HepG2 (cell line): ENCODE data around the gene SPAG7. TPM values are rescaled to one million over a fixed set of nuclear protein-coding genes. Genes with fewer than 3 reads are reported as not detected.

Experiments used
- ATF7 ChIP-seq, 2 experiments: fragments of 450-650 bp in 1 of 2; sonication (generic) in 1 of 2; formaldehyde crosslinking in 1 of 2; IDR thresholded peaks; 2 replicates each; pipeline versions ENCODE4 v1.4.0 to v1.6.1; 2016 to 2020; ENCODE audit warnings: antibody characterized with exemption in 1 of 2, mild to moderate bottlenecking in 1 of 2, missing genetic modification reagents in 1 of 2
- CREB3 ChIP-seq: sonication (generic); formaldehyde crosslinking; IDR thresholded peaks from 2 replicates; pipeline ENCODE4 v1.5.0; 2020; ENCODE audit warnings: missing genetic modification reagents
- ELF3 ChIP-seq: IDR thresholded peaks from 2 replicates; pipeline ENCODE4 v1.6.1; 2016; ENCODE audit warnings: missing genetic modification reagents, missing compliant biosample characterization
- GMEB1 ChIP-seq: sonication (generic); formaldehyde crosslinking; IDR thresholded peaks from 2 replicates; pipeline ENCODE4 v1.5.1; 2020; ENCODE audit warnings: missing genetic modification reagents, mild to moderate bottlenecking, borderline replicate concordance
- HIC2 ChIP-seq: sonication (generic); formaldehyde crosslinking; IDR thresholded peaks from 2 replicates; pipeline ENCODE4 v1.9.0; 2022; ENCODE audit warnings: low read depth, missing genetic modification reagents
- HIVEP1 ChIP-seq: sonication (generic); formaldehyde crosslinking; IDR thresholded peaks from 2 replicates; pipeline ENCODE4 v1.4.0; 2020; ENCODE audit warnings: mild to moderate bottlenecking, missing genetic modification reagents
- HNRNPLL ChIP-seq: fragments of 200-400 bp; formaldehyde crosslinking; IDR thresholded peaks from 2 replicates; pipeline ENCODE4 v1.6.1; 2017; ENCODE audit warnings: mild to moderate bottlenecking, low read depth, low read length; ENCODE audit not compliant: poor library complexity, severe bottlenecking
- MXD1 ChIP-seq: sonication (generic); formaldehyde crosslinking; IDR thresholded peaks from 2 replicates; pipeline ENCODE4 v1.4.0; 2020; ENCODE audit warnings: mild to moderate bottlenecking, missing genetic modification reagents
- NR2F1 ChIP-seq, 2 experiments: fragments of 450-650 bp in 1 of 2; formaldehyde crosslinking in 1 of 2; IDR thresholded peaks; 2 replicates each; pipeline versions ENCODE4 v1.5.0 to v1.6.1; 2016 to 2020; ENCODE audit warnings: mild to moderate bottlenecking in 1 of 2, missing compliant biosample characterization in 1 of 2, missing genetic modification reagents in 1 of 2, moderate library complexity in 1 of 2
- POGZ ChIP-seq: sonication (generic); formaldehyde crosslinking; IDR thresholded peaks from 2 replicates; pipeline ENCODE4 v1.4.0; 2020; ENCODE audit warnings: mild to moderate bottlenecking, missing genetic modification reagents
- REL ChIP-seq: sonication (generic); formaldehyde crosslinking; conservative IDR thresholded peaks from 2 replicates; pipeline ENCODE4 v1.8.0; 2022; ENCODE audit warnings: mild to moderate bottlenecking, missing genetic modification reagents, moderate library complexity
- SNAPC2 ChIP-seq: sonication (generic); formaldehyde crosslinking; IDR thresholded peaks from 2 replicates; pipeline ENCODE4 v1.8.1; 2022; ENCODE audit warnings: mild to moderate bottlenecking, missing genetic modification reagents
- SOX5 ChIP-seq: IDR thresholded peaks from 2 replicates; pipeline ENCODE4 v1.6.1; 2016; ENCODE audit warnings: borderline replicate concordance
- THAP11 ChIP-seq: IDR thresholded peaks from 2 replicates; pipeline ENCODE4 v1.6.1; 2016; ENCODE audit warnings: missing biosample characterization, missing genetic modification reagents
- WIZ ChIP-seq: sonication (generic); formaldehyde crosslinking; IDR thresholded peaks from 2 replicates; pipeline ENCODE4 v1.5.1; 2020; ENCODE audit warnings: mild to moderate bottlenecking, missing genetic modification reagents
- XRCC5 ChIP-seq: fragments of 200-400 bp; formaldehyde crosslinking; optimal IDR thresholded peaks from 2 replicates; pipeline ENCODE3; 2017; ENCODE audit warnings: mild to moderate bottlenecking, low read length
- ZC3H13 ChIP-seq: sonication (generic); formaldehyde crosslinking; IDR thresholded peaks from 2 replicates; pipeline ENCODE4 v1.8.1; 2023; ENCODE audit warnings: mild to moderate bottlenecking, missing genetic modification reagents, moderate library complexity
- ZIK1 ChIP-seq: sonication (generic); formaldehyde crosslinking; IDR thresholded peaks from 2 replicates; pipeline ENCODE4 v1.5.0; 2020; ENCODE audit warnings: mild to moderate bottlenecking, low read depth, missing genetic modification reagents, borderline replicate concordance
- ZNF354B ChIP-seq: sonication (generic); formaldehyde crosslinking; IDR thresholded peaks from 2 replicates; pipeline ENCODE4 v1.8.0; 2022; ENCODE audit warnings: mild to moderate bottlenecking, missing genetic modification reagents
- ZSCAN9 ChIP-seq: IDR thresholded peaks from 2 replicates; pipeline ENCODE4 v1.6.1; 2016; ENCODE audit warnings: borderline replicate concordance
- polyA plus RNA-seq, 8 experiments: library from polyadenylated mRNA; depleted of rRNA in 3 of 8; stranded (reverse) in 7 of 8; unstranded in 1 of 8; fragments of >200 nt; fragmentation: Illumina TruSeq in 4 of 8; extraction: Trizol in 4 of 8; gene quantifications; 2 replicates each; pipeline versions ENCODE4 v1.2.1 to v1.2.3, GENCODE V29; 2011 to 2016; ENCODE audit warnings: low read depth in 4 of 8, missing spikeins in 1 of 8, mixed read lengths in 1 of 8; ENCODE audit not compliant: insufficient read depth in 1 of 8
- total RNA-seq, 5 experiments: library from RNA; depleted of rRNA; stranded (reverse); fragments of >200 nt; fragmentation: Illumina TruSeq; extraction: Trizol; gene quantifications; 2 replicates each; pipeline ENCODE4 v1.2.3, GENCODE V29; 2016; ENCODE audit warnings: low read depth in 1 of 5
- TF ChIP-seq, protein P1 (sequence below): sonication (generic); formaldehyde crosslinking; IDR thresholded peaks from 2 replicates; pipeline ENCODE4 v1.8.1; 2023; ENCODE audit warnings: mild to moderate bottlenecking, missing genetic modification reagents

The SPAG7 gene
- total and polyA plus RNA-seq, 2 of the 13 experiments (the other 11 are each of a cell fraction or from before 2014, with no cell fraction given): 51.0 to 59.0 TPM

- TF ChIP-seq ELF3 (CRISPR knock-in tag): peak; percentile 95
- peak; percentile 60; the same call in 1 of the 2 replicates for TF ChIP-seq WIZ (CRISPR knock-in tag)
- no peak for TF ChIP-seq ZC3H13 (CRISPR knock-in tag)
- peak; percentile 33; the same call in 1 of the 2 replicates for TF ChIP-seq HIVEP1 (CRISPR knock-in tag)
- TF ChIP-seq ATF7 (IDR thresholded peaks at IDR 0.05): no peak
- no peak for TF ChIP-seq ATF7 (CRISPR knock-in tag; IDR thresholded peaks at IDR 0.05)
- peak; percentile 24 for TF ChIP-seq HNRNPLL
- 0 out of 2 replicates have a peak, but pooled peaks have one; percentile 55 for TF ChIP-seq POGZ (CRISPR knock-in tag)
- TF ChIP-seq, protein P1, sequence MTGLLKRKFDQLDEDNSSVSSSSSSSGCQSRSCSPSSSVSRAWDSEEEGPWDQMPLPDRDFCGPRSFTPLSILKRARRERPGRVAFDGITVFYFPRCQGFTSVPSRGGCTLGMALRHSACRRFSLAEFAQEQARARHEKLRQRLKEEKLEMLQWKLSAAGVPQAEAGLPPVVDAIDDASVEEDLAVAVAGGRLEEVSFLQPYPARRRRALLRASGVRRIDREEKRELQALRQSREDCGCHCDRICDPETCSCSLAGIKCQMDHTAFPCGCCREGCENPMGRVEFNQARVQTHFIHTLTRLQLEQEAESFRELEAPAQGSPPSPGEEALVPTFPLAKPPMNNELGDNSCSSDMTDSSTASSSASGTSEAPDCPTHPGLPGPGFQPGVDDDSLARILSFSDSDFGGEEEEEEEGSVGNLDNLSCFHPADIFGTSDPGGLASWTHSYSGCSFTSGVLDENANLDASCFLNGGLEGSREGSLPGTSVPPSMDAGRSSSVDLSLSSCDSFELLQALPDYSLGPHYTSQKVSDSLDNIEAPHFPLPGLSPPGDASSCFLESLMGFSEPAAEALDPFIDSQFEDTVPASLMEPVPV (CRISPR knock-in tag): no peak
- 0 out of 2 replicates have a peak, but pooled peaks have one; percentile 65 for TF ChIP-seq ZNF354B
- peak; percentile 45 for TF ChIP-seq XRCC5
- no peak for TF ChIP-seq CREB3
- TF ChIP-seq NR2F1 (CRISPR knock-in tag; IDR thresholded peaks at IDR 0.05): peak in 1 of 2 experiments; percentile 8; a peak in 1 of 4 replicates
- TF ChIP-seq GMEB1 (CRISPR knock-in tag): peak; percentile 19; the same call in 1 of the 2 replicates
- TF ChIP-seq SNAPC2 (CRISPR knock-in tag): 0 out of 2 replicates have a peak, but pooled peaks have one; percentile 58
- TF ChIP-seq MXD1 (CRISPR knock-in tag): 0 out of 2 replicates have a peak, but pooled peaks have one; percentile 60
- peak; percentile 71 for TF ChIP-seq THAP11 (CRISPR knock-in tag)
- TF ChIP-seq ZIK1 (CRISPR knock-in tag): 0 out of 2 replicates have a peak, but pooled peaks have one; percentile 66
- peak; percentile 72 for TF ChIP-seq ZSCAN9 (CRISPR knock-in tag)
- peak; percentile 62; the same call in 1 of the 2 replicates for TF ChIP-seq HIC2 (CRISPR knock-in tag)
- peak; percentile 62; the same call in 1 of the 2 replicates for TF ChIP-seq SOX5 (CRISPR knock-in tag)
- 0 out of 2 replicates have a peak, but pooled peaks have one; percentile 49 for TF ChIP-seq REL (CRISPR knock-in tag)
Measured at GRCh38 chr17:4998732-4999429, 31.3 kb upstream of the SPAG7 start (continued).
